Ascending aorta (tissue), 2 donors: ENCODE measurements around the gene C4orf36. TPM values are rescaled to one million over a fixed set of nuclear protein-coding genes. Genes with fewer than 3 reads are reported as not detected.

Experiments used
- DNase-seq, 2 donors: peaks; one replicate each; pipeline ENCODE4 v3.0.0-alpha.2; 2019; ENCODE audit warnings: low spot score in 2 of 2
- H3K27ac ChIP-seq, 2 donors: fragments of 200-600 bp; sonication (generic); one replicate each; pipeline ENCODE4 v1.5.1; 2016 to 2017; ENCODE audit warnings: mild to moderate bottlenecking in 1 of 2
- H3K27me3 ChIP-seq: fragments of 200-600 bp; sonication (generic); one replicate; pipeline ENCODE4 v1.5.1; 2017
- H3K36me3 ChIP-seq, 2 donors: fragments of 200-600 bp; sonication (generic); one replicate each; pipeline ENCODE4 v1.5.1; 2016
- H3K4me1 ChIP-seq, 2 donors: fragments of 200-600 bp; sonication (generic); one replicate each; pipeline ENCODE4 v1.5.1; 2016 to 2017; ENCODE audit warnings: mild to moderate bottlenecking in 1 of 2
- H3K4me3 ChIP-seq, 2 donors: fragments of 200-600 bp; sonication (generic); one replicate each; pipeline ENCODE4 v1.5.1; 2016 to 2017; ENCODE audit warnings: mild to moderate bottlenecking in 1 of 2
- H3K9me3 ChIP-seq, 2 donors: fragments of 200-600 bp; sonication (generic); one replicate each; pipeline ENCODE4 v1.5.1; 2016
- intact Hi-C: fragments of 100-400 bp; cut with DNase I; formaldehyde crosslinking; loops from one replicate; pipeline ENCODE4 v1.15.1; 2023
- total RNA-seq: library from RNA; depleted of rRNA; stranded (reverse); fragments of >200 nt; gene quantifications from one replicate; pipeline ENCODE4 v1.1.0, GENCODE V29; 2016
- TF ChIP-seq, protein P1 (sequence below), 3 experiments: fragments of 200-600 bp in 2 of 3; fragments of 450-650 bp in 1 of 3; sonication (generic) in 2 of 3; IDR thresholded peaks; one replicate each; pipeline ENCODE4 v1.5.1; 2016 to 2019; ENCODE audit warnings: antibody characterized with exemption in 3 of 3, mild to moderate bottlenecking in 1 of 3, moderate library complexity in 1 of 3

The C4orf36 gene
- total RNA-seq, 1 donor from 2014 or later: not detected

DNA sequence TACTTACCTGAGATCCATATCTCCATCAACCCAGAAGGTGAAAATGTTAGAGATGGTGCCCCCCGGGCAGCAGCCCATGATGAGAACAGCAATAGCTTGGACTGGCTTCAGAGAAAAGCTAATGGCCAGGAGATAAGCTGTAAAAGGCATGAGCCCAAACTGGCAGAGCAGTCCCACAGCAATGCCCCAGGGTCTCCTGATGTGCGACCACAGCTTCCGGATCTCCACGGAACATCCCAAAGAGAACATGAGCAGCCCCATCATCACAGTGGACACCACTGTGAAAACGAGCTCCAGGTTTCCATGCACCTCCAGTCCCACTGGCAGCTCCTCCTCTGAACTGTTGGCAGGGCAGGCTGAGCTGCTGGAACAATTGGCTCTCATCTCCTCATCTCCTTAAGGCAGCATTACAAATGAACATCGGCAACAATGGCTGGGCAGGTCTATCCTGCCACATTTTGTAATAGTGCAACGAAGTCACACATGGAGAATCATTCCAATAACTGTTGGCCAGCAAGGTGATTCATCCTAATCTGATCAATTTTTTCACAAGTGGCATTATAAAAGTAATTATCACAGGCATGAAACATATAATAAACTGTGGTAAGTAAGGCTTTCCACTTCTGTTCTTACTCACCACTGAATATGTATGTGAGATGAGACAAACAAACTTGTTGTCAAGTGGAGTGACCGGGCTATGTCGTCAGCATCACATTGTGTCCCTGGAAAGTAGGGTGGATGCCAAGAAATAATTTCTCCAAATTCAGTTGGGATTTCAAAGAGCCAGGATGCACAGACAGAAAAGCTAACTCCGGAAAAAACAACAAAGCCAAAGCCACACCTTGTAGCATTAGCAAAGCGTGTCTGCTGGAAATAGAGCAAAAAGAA, 43.2 kb downstream of the C4orf36 start, which contains the start of gene SLC10A6:
SLC10A6 (minus strand) TSS at position 653 of the 888 bp plus-strand sequence; CDS start at position 384, 269 bp downstream.
- H3K4me1 ChIP-seq: no peaks in the 10 kb centered on the region
- no peak within 1 kb of the TSS for H3K4me3 ChIP-seq
- peak within 1 kb of the TSS in 1 of 2 donors; percentile 29 for H3K27ac ChIP-seq
- DNase-seq: no peak
- H3K27me3 ChIP-seq: no peaks in the 10 kb centered on the region
- TF ChIP-seq, protein P1, sequence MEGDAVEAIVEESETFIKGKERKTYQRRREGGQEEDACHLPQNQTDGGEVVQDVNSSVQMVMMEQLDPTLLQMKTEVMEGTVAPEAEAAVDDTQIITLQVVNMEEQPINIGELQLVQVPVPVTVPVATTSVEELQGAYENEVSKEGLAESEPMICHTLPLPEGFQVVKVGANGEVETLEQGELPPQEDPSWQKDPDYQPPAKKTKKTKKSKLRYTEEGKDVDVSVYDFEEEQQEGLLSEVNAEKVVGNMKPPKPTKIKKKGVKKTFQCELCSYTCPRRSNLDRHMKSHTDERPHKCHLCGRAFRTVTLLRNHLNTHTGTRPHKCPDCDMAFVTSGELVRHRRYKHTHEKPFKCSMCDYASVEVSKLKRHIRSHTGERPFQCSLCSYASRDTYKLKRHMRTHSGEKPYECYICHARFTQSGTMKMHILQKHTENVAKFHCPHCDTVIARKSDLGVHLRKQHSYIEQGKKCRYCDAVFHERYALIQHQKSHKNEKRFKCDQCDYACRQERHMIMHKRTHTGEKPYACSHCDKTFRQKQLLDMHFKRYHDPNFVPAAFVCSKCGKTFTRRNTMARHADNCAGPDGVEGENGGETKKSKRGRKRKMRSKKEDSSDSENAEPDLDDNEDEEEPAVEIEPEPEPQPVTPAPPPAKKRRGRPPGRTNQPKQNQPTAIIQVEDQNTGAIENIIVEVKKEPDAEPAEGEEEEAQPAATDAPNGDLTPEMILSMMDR (IDR thresholded peaks at IDR 0.05): no peak
- intact Hi-C loops: no loop called here
- no peaks in the 10 kb centered on the region for H3K36me3 ChIP-seq
- H3K9me3 ChIP-seq: no peaks in the 10 kb centered on the region

DNA sequence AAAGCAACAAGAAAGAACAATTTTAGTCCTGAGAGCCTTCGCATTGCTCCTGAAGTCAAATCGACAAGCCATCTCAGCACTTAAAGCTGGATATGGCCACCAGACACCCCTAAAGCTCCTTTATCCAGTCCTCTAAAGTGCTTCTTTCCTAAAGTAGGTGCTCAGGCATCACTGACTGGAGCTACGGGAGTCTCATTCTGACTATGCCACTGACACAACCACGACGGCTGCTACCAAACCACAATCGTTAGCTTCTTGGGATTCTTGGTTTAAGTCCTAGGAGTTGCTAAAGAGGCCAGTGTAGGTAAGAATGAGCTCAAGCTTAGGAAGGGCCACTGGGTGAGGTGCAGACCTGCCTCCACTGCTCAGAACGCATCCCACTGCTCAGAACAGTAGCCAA, 44.1 kb downstream of the C4orf36 start:
- Histone ChIP-seq H3K27ac (peak overlapping the region in 1 of 2 donors; percentile 29), H3K4me3 (no peak overlapping the region), H3K36me3 (no peaks in the 10 kb centered on the region), H3K4me1 (no peaks in the 10 kb centered on the region), H3K27me3 (no peaks in the 10 kb centered on the region), H3K9me3 (no peaks in the 10 kb centered on the region)
- TF ChIP-seq, protein P1 (IDR thresholded peaks at IDR 0.05): no peak
- intact Hi-C loops: no loop called here
- no peak for DNase-seq

DNA sequence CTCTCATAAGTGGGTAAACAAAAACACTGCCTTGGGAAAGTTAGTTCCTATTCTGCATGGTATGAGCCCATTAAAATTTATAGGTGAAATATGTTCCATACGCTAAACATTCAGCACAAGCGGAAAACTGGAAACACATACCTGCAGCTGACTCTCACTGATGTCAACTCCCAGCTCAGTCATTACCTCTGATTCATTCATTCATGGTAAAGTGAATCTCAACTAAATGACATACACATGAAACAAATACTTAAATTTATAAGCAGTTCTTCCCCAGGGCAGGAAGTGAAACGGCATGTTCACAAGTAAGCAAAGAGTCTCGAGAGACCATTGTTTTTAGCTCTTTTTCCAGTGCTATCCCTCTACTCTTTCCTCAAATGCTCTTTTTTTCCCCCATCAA, 44.7 kb downstream of the C4orf36 start:
- no peak for DNase-seq
- Histone ChIP-seq H3K4me1 (no peaks in the 10 kb centered on the region), H3K36me3 (no peaks in the 10 kb centered on the region), H3K9me3 (no peaks in the 10 kb centered on the region), H3K4me3 (no peak overlapping the region), H3K27me3 (no peaks in the 10 kb centered on the region), H3K27ac (no peak overlapping the region)
- intact Hi-C loops: no loop called here
- TF ChIP-seq, protein P1 (IDR thresholded peaks at IDR 0.05): no peak

DNA sequence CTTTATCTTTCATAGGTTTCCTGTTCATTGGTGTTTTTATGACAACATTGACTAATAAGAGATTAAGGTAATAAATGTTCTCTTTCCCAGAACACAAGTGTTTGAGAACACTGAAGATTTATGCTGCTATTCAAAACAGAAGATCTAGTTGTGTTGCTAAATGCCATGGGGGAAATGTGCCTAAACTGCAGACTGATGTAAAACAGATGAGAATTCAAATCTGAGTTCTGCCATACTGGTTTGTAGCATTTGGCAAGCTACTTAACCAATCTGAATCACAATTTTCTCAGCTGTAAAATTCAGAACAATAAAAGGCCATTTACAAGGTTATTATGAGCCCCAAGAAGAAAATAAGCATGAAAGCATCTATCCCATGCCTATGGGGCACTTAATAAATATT, 45.3 kb downstream of the C4orf36 start:
- H3K9me3 ChIP-seq: no peaks in the 10 kb centered on the region
- no peaks in the 10 kb centered on the region for H3K36me3 ChIP-seq
- intact Hi-C loops: no loop called here
- no peaks in the 10 kb centered on the region for H3K4me1 ChIP-seq
- no peaks in the 10 kb centered on the region for H3K27me3 ChIP-seq
- no peak for DNase-seq
- H3K4me3 ChIP-seq: no peak overlapping the region
- H3K27ac ChIP-seq: no peak overlapping the region
- TF ChIP-seq, protein P1 (IDR thresholded peaks at IDR 0.05): no peak

DNA sequence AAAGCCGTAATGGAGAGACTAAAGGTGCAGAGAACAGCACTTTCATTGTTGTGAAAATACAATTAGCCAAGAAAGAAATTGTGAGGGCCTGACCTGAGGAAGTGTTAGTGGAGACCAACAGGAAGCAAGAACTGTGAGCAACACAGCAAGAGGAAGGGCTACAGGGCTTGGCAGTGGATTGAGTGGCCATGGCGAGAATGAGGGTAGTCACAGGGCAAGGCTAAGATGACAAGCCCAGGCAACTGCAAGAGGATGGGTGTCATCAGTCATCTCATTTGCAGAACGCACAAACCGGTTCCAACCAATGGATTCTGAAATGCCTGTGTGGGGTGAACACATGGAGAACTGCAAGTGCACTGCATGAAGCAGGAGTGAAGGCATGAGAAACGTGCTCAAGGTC, 46.6 kb downstream of the C4orf36 start:
- TF ChIP-seq, protein P1 (IDR thresholded peaks at IDR 0.05): no peak
- Histone ChIP-seq H3K9me3 (no peaks in the 10 kb centered on the region), H3K36me3 (no peaks in the 10 kb centered on the region), H3K4me1 (no peaks in the 10 kb centered on the region), H3K27me3 (no peaks in the 10 kb centered on the region), H3K27ac (no peak overlapping the region), H3K4me3 (no peak overlapping the region)
- DNase-seq: no peak
- intact Hi-C loops: no loop called here
